ENCODE results near the gene RFX4. TPM values are rescaled to one million over a fixed set of nuclear protein-coding genes. Genes with fewer than 3 reads are reported as not detected.

Gene RFX4
- total RNA-seq, 1 experiment from 2014 or later = not detected

Other genes with a start within 250 kb of the RFX4 start
- gene POLR3B, start 225.3 kb upstream of the RFX4 start, total RNA-seq (2021; ENCODE audit: unreplicated experiment) = 8.2 TPM
- 16.1 TPM for gene RIC8B, start 191.7 kb downstream of the RFX4 start, total RNA-seq (2021; ENCODE audit: unreplicated experiment)

Measured in Panc1 (cell line).